Stimulated activated CD8-positive, alpha-beta memory T cell treated with anti-CD3 and anti-CD28 coated beads, Interleukin-4, amount 100 ng/mL, for 48 hours (primary cell): ENCODE data around the gene ADD1.

Experiments
- DNase-seq: peaks from one replicate; pipeline ENCODE4 v3.0.0-alpha.2; 2020

ADD1 gene

DNA sequence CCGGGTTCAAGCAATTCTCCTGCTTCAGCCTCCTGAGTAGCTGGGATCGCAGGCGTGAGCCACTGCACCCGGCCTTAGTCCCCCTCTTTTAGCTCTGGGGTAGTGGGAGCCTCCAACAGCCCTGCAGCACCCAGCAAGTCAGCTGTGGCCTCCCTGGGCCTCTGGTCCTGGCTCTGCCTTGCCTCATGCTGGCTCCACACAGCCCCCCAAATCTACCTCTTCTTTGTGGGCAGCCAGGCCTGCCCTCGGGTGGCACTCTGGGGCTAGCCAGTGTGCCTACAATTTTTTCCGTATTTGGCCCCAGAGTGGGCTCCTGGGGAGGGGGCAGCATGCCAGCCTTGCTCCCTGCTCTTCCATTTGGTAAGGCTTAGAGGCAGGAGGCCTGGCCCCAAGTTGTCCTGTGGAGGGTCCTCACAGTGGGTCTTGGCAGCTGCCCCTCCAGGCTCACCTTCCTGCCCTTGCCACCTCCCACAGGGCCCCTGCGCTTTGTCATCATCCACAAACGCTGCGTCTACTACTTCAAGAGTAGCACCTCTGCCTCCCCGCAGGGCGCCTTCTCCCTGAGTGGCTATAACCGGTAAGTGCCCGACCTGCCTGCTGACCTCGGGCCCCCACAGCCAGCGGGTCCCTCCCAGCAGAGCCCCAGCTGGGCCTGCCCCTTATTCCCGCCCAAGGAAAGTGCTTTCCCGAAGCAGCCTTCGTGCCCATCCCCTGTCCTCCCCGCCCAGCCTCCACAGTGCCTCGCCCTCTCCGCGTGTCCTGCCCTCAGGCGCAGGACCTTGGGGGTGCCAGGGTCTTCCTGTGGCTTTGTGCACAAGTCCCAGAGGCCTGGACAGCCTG lies 21.0 kb upstream of the ADD1 start:
- DNase-seq = no peak

DNA sequence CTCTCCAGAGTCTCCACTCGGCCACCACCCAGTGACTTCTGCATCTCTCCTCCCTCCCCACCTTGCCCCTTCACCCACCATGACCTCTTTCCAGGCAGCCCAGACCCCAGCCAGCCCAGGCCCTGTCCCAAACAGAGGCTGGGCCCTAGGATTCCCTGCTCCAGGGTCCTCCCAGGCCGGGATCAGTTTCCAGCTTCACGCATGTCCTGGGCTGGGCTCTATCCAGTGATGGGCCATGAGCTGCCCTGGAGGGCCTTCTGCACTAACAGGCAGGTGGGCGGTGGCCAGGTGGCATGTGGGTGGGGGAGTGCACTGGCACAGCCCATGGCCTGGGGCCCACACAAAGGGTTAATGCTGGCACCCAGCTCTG lies 20.4 kb upstream of the ADD1 start:
- no peak for DNase-seq

DNA sequence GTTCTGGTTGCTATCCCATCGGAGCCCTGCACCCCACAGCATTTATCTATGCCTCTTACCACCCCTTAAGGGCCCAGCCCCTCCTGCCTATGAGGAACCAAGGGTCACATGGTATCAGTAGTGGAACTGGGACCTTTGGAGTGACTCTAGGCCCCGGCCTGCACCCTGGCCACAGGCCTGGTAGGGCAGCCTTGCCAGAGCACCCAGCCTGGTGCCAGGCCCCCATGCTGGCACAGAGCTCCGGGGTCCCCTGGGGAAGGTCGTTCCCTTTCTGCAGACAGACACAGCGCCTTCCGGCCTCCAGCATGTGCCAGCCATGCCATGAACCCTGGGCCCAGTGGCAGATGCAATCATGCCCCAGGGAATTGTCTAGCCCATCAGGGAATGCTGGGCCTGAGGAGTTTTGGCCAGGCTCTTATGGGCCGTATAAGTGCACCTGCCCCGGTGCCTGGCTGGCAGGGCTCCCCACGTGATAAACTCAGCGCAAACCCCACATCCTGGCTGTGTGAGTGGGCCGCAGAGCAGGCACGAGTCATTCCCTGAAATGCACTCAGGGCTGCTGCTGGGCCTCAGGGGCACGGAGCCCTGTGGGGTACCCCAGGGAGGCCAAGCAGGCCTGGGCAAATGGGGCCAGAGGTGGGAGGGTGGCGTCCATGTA lies 19.8 kb upstream of the ADD1 start:
- DNase-seq = no peak

DNA sequence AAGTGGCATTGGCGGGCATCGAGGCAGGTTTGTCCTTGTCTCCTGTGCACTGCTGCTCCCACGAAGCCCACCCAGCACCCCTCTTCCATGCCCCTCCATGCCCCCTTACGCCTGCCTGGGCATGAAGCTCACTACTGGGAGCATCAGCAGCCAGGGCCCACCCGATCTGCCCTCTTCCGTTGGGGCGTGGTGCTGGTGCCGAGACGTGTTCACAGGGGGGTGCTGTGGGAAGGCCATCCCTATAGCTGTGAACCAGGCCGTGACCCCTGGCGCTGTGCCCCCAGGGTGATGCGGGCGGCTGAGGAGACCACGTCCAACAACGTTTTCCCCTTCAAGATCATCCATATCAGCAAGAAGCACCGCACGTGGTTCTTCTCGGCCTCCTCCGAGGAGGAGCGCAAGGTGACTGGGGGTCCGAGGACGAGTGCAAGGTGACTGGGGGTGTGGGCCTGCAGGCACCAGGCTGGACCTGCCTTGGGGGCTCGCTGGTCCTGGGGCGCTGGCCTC lies 19.3 kb upstream of the ADD1 start:
- DNase-seq = no peak

DNA sequence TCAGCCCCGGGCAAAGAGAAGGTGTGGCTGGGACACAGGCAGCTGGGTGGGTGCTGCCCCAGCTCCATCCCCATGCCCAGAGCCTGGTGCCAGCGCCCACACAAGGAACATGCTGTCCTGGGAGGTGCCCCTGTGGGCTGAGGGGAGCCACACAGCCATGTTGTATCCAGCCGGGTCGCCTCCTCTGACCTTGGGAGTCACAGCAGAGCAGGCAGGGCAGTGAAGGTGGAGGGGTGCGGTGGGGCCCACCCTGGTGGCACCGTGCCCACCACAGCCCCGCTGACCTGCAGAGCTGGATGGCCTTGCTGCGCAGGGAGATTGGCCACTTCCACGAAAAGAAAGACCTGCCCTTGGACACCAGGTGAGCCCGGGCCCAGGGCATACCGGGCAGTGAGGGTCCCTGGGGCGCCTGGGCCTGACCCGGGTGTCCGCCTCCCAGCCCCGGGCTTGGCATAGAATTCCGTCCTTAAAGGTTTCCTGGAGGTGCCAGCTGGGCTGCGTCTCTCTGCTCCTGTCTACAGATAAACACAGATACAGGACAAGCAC lies 18.7 kb upstream of the ADD1 start:
- DNase-seq = no peak

DNA sequence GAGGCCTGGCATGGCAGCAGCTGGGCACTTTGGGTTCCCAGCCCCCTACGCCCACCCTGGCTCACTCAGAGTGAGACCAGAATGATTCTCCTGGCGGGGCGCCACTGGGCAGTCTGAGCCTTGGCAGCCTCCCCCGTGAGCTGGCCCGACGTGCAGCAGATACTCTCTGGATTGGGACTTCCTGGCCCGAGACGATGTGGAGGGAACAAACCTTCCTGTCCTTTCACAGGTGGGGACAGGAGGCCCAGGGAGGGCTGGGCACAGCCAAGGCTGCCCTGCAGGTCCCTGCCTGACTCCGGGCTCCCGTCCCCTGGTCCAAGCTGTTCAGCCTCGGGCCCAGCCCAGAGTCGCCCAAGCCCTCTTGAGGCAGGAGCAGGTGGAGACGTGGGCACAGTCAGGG lies 17.9 kb upstream of the ADD1 start:
- no peak for DNase-seq

DNA sequence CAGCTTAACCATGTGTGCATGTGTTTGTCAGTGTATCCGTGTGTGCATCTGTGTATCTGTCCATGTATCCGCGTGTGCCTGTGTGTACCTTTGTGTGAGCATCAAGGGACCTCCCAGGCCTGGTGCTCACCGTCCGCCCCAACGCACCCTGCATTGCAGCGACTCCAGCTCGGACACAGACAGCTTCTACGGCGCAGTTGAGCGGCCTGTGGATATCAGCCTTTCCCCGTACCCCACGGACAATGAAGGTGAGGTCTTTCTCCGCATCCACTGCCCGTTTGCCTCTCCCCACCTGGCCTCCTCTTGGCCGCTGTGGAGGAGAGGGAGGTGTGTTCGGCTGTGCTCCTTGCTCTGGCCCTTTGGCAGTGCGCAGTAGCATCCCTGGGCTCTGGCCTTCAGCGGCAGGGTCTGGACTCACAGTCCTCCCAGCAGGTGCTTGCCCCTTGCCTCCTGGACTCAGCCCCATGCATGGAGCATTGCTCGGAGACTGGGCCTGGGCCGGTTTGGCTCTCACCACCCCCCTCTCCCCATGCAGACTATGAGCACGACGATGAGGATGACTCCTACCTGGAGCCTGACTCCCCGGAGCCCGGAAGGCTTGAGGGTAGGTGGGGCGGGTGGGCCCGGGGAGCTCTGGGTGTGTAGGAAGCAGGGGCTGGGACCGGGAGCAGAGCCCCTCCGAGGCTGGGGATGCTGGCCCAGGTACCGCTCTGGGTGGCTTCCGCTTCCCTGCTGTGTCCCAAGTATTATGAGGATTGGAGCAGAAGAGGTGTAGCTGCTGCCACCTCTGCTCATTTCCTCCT lies 16.4 kb upstream of the ADD1 start:
- no peak for DNase-seq

DNA sequence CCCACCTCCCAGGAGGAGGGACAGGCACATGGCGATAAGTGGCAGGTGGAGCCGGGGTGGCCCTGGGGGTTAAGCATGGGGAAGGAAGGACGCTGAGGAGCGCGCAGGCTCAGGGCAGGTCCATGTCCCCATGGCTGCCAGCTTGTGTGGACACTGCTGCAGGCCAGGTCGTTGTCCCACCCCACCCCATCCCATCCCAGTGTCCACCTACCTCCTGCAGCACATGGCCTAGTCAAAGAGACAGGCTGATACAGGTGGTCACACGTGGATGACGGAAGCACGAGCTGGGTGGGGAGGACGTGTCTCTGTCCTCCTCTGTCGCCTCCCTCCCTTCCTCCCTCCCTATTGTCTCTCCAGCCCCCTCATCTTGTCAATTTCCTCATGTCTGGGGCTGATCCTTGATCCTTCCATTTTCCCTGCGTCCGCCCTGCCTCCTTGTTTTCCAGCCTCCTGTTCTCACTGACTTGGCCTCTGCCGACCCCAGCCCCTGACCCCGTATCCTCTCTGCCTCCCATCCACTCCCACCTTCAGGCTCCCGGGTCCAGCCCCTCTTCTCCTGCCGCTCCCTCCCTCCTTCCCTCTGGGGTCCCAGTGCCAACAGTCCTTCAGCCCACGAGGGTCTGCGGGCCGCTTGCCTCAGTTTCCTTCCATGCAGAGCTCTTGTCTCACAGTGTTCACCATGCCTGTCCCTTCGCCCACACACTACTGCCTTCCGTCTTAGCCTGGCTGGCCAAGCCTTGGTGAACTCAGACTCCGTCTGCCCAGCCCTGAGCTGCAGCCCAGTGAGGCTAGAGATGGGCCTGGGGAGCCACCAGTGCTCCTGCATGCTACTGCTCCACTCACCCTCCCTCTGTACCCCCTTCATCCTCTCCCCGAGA lies 15.5 kb upstream of the ADD1 start:
- DNase-seq = no peak

DNA sequence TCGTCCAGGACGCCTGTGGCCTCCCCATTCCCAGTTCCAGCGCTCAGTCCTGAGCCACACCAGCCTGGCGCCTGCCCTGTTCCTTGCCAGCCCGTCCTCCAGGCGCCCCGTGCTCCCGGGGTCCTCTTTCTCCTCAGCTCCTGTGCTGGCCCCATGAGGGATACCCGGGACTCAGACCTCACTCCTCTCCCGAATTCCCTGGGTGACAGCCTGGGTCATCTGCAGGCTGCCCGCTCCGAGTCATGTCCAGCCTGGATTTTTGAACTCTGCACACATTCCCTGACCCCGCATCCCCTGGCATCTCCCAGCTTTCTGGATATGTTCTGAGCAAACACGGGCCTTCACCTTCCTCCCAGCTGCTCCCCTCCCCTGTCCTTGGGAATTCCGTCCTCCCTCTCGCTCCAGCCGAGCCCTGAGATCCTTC lies 14.9 kb upstream of the ADD1 start:
- DNase-seq = no peak

DNA sequence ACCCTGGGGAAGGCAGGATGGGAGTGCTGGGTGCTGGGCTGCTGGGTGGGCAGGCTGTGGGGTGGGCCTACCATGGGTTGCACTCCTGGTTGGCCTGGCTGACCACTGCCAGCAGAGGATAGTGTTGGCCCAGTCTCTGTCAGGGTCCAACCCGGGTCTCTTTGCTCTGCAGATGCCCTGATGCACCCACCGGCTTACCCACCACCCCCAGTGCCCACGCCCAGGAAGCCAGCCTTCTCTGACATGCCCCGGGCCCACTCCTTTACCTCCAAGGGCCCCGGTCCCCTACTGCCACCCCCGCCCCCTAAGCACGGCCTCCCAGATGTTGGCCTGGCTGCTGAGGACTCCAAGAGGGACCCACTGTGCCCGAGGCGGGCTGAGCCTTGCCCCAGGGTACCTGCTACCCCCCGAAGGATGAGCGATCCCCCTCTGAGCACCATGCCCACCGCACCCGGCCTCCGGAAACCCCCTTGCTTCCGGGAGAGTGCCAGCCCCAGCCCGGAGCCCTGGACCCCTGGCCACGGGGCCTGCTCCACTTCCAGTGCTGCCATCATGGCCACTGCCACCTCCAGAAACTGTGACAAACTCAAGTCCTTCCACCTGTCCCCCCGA lies 14.2 kb upstream of the ADD1 start:
- DNase-seq = no peak

DNA sequence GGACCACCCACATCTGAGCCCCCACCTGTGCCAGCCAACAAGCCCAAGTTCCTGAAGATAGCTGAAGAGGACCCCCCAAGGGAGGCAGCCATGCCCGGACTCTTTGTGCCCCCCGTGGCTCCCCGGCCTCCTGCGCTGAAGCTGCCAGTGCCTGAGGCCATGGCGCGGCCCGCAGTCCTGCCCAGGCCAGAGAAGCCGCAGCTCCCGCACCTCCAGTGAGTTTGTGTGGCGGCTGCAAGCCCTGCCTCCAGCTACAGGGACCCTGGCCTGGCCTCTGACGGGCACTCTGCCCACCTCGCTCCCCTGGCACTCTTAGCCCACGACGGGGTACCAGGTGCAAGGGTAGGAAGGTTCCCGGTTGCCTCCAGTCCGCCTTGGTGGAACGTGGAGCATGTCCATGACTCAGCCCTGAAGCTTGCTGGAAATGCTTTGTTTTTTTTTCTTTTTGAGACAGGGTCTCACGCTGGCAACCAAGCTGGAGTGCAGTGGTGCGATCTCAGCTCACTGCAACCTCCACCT lies 13.7 kb upstream of the ADD1 start:
- no peak for DNase-seq

DNA sequence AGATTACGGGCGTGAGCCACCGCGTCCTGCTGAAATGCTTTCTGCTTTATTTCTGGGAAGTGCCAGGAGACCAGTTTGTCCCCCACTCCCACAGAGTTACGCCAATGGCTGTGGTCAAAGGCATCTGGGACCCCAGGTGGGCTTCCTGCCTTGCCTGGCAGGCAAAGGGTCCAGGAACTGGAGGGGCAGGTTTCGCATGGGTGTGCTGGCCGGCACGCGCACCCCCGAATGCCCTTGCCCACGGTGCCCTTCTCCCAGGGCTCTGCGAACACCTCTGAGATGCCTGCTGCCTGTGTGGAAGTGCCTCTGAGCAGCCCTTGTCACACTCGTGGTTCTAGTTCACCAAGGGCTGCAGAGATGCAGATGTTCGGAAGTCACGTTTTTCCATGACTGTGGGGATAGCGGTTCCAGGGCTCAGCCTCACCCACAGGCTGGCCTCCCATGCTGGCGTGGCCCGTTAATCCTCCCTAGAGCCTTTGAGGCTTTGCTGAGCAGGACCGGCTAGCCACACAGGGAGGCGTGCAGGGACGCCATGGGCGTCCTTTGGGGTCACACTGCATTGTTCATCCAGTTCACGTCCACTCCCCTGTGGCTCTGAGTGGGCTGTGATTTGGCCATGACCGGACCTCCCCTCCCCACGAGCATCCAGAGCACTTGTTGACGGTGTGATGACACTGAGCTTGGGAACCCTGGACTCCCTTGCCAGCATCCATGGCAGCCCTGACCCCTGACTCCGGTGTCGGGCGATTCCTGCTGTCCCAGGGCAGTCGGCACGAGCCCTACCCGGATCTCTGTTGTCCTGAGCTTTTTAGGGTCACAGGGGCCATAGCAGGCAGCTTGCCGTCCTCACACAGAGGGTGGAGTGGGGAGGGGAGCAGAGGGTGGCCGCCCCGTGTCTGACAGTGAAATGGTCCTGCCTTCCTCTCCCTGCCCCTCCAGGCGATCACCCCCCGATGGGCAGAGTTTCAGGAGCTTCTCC lies 12.7 kb upstream of the ADD1 start:
- no peak for DNase-seq

DNA sequence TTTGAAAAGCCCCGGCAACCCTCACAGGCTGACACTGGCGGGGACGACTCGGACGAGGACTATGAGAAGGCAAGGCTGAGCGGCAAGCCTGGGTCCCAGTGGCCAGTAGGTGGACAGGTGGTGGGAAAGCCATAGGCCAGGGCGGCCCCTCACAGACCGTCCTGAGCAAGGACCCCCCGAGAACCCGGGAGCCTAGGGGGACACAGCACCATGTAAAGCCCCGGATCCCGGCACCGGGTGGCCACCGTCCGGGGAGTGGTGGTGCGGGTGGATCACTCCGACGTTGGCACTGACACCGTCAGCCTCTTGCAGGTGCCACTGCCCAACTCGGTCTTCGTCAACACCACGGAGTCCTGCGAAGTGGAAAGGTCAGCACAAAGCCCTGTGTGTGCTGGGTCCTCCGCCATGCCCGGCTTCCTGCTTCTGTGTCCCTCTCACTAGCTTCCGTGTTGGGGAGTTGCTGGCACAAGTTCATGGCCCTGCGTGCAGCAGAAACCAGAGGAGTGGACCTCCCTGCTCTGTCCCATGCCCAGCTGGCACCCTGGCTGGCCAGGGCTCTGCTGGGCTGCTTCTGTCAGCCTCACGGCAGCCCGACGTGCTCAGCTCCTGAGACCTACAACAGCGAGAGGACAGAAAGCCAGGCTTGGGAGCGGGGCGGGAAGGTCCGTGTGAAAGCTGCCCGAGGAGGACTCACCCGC lies 11.9 kb upstream of the ADD1 start:
- DNase-seq = no peak

DNA sequence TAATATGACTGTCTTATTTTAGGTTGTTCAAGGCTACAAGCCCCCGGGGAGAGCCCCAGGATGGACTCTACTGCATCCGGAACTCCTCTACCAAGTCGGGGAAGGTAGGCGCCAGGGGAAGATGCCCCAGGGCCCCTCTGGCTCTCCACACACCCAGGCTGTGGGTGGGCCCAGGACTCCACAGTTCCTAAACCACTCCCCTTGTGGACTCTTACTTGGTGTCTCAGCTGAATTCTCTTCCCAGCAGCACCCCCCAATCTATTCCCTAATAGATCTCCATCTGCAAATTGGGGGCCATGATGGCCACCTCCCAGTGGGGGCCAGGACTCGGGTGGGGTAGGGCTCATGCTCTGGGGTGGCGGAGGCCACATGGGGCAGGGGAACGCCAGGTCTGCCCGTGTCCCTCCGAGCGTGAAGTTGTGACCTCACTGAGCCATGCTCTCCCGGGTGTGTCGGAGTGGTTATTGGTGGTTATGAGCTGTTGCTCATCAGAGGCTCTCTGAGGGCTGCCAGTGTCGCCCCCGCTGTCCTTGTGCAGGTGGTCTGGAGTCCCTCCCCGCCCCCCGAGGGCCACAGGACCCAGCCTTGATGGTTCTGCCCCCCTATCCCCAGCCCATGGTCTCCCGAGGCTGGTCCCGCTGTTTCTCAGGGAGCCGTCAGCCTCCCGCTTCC lies 11.2 kb upstream of the ADD1 start:
- no peak for DNase-seq

DNA sequence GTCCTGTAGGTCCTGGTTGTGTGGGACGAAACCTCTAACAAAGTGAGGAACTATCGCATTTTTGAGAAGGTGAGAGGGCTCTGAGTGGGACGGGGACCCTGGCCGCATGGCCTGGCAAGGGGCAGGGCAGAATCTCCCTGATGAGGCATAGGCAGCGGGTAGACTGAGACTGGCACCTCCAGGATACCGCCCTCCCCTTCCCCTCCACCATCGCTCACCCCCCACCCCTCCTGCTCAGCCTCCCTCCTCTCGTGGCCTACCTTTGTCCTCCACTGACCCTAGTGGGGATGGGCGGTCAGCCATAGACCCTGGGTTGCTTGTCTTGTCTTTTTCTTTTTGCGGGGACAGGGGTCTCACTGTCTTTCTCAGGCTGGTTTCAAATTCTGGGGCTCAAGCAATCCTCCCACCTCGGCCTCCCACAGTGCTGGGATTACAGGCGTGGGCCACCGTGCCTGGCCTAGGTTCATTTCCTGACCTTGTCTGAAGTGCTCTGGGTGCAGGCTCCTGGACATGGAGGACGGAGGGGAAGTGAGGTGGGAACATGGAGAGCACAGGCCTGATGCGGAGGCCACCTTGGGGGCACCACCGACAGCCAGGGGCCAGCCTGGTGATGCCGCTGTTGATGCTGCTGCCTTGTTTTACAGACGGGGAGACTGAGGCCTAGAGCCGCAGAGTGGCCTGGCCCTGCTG lies 10.5 kb upstream of the ADD1 start:
- DNase-seq = no peak

DNA sequence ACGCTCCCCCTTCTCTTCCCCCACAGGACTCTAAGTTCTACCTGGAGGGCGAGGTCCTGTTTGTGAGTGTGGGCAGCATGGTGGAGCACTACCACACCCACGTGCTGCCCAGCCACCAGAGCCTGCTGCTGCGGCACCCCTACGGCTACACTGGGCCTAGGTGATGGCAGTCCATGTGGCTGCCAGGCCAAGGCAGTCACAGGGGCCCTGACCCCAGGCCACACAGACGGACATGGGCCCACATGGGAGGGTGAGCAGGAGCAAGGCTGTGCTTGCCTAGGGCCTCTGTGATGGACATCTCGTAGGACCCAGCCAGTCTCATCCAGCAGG lies 10.0 kb upstream of the ADD1 start:
- DNase-seq = no peak

DNA sequence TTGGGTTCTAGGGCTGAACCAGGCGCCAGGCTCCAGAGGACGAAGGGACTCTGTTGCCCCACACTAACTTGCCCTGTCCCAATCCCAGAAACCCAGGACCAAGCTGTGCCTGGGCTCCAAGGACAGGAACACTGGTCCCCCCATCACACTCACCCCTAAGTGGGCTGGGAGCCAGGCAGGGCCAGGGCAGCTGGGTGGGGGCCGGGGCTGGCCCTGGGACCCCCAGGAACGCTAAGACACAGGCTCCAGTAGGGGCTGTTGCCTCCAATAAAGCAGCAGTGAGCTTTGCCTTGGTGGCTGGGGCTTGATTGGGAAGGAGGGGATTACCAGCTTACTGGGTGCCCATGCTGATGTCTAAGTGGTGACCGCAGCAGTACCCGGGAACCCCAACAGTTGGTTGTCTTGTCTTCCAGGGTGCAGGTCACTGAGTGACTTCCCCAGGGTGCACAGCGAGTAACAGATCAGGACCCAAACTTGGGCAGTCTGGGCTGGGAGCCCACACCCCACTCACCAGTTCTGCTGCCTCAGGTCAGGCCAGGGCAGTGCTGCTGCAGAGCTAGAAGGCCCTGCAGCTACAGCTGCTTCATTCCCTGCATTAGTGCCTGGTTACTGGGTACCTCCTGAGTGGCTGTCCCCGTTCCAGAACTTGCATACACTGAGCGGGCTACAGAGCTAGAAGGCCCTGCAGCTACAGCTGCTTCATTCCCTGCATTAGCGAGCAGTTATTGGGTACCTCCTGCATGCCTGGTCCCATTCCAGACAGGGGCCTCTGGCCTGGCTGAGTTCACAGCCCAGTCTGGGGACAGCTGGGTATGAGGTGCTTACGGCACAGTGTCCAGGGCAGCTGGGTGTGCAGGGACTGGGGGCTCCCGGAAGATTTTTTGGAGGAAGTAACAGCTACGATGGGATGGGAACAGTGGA lies 9.4 kb upstream of the ADD1 start:
- no peak for DNase-seq
